IMR-90 (cell line): Measurements from ENCODE around the gene SLC18A2.

Experiments used
- BHLHE40 ChIP-seq: fragments of 150-350 bp; IDR thresholded peaks from 2 replicates; pipeline ENCODE4 v1.6.1; 2016; ENCODE audit warnings: mild to moderate bottlenecking, low read depth, low read length
- CEBPB ChIP-seq: IDR thresholded peaks from 2 replicates; pipeline ENCODE4 v1.6.1; 2012; ENCODE audit warnings: low read depth, low read length, improper control_type of control experiment
- CTCF ChIP-seq: conservative IDR thresholded peaks from 2 replicates; pipeline ENCODE4 v1.5.1; 2012; ENCODE audit warnings: mild to moderate bottlenecking, low read depth, low read length, improper control_type of control experiment
- MAFK ChIP-seq: IDR thresholded peaks from 2 replicates; pipeline ENCODE4 v1.6.1; 2012; ENCODE audit warnings: low read depth, low read length, improper control_type of control experiment
- NFE2L2 ChIP-seq: fragments of 150-350 bp; IDR thresholded peaks from 2 replicates; pipeline ENCODE4 v1.6.1; 2016; ENCODE audit warnings: low read depth, mild to moderate bottlenecking, low read length
- POLR2A ChIP-seq: IDR thresholded peaks from 2 replicates; pipeline ENCODE4 v1.6.1; 2012; ENCODE audit warnings: mild to moderate bottlenecking, low read depth, low read length
- RAD21 ChIP-seq: IDR thresholded peaks from 2 replicates; pipeline ENCODE4 v1.6.1; 2012; ENCODE audit warnings: low read length, improper control_type of control experiment
- RCOR1 ChIP-seq: IDR thresholded peaks from 2 replicates; pipeline ENCODE4 v1.6.1; 2012; ENCODE audit warnings: mild to moderate bottlenecking, low read length, improper control_type of control experiment; ENCODE audit not compliant: insufficient replicate concordance
- RFX5 ChIP-seq: IDR thresholded peaks from 2 replicates; pipeline ENCODE4 v1.8.0; 2012; ENCODE audit warnings: low read depth, mild to moderate bottlenecking, low read length, moderate library complexity

GRCh38 chr10:117216611-117217195 is 24.2 kb upstream of the SLC18A2 start:
- TF ChIP-seq BHLHE40 (no peak), CTCF (peak; percentile 100), CEBPB (no peak), RAD21 (peak; percentile 91), NFE2L2 (no peak), POLR2A (no peak), RCOR1 (no peak), MAFK (no peak), RFX5 (no peak)
